Glutamatergic neuron (in vitro differentiated cells): ENCODE results near the gene CHRDL1. TPM values are rescaled to one million over a fixed set of nuclear protein-coding genes. Genes with fewer than 3 reads are reported as not detected.
A peak's percentile ranks its signal among the peaks of the same experiment; 100 is the strongest.

Source experiments
- DNase-seq: peaks from one replicate; pipeline ENCODE4 v3.0.0; 2022
- H3K27ac Mint-ChIP-seq: one replicate; pipeline ENCODE4 v1.8.0; 2020; ENCODE audit warnings: mild to moderate bottlenecking, mixed read lengths, inconsistent platforms; ENCODE audit not compliant: unreplicated experiment
- H3K27me3 Mint-ChIP-seq: one replicate; pipeline ENCODE4 v1.8.0; 2020; ENCODE audit warnings: mild to moderate bottlenecking, moderate library complexity, mixed read lengths, inconsistent platforms; ENCODE audit not compliant: unreplicated experiment
- H3K36me3 Mint-ChIP-seq: one replicate; pipeline ENCODE4 v1.8.0; 2020; ENCODE audit warnings: mild to moderate bottlenecking, mixed read lengths, inconsistent platforms; ENCODE audit not compliant: unreplicated experiment
- H3K4me1 Mint-ChIP-seq: one replicate; pipeline ENCODE4 v1.8.0; 2020; ENCODE audit warnings: mild to moderate bottlenecking, low read depth, mixed read lengths, inconsistent platforms; ENCODE audit not compliant: unreplicated experiment
- H3K4me3 Mint-ChIP-seq: one replicate; pipeline ENCODE4 v1.8.0; 2020; ENCODE audit warnings: mild to moderate bottlenecking, mixed read lengths, inconsistent platforms; ENCODE audit not compliant: unreplicated experiment
- H3K9me3 Mint-ChIP-seq: one replicate; pipeline ENCODE4 v1.8.0; 2020; ENCODE audit warnings: mild to moderate bottlenecking, moderate library complexity, mixed read lengths, inconsistent platforms; ENCODE audit not compliant: unreplicated experiment
- CTCF ChIP-seq: fragments of 200-600 bp; sonication (generic); IDR thresholded peaks from one replicate; pipeline ENCODE4 v1.5.0; 2021; ENCODE audit not compliant: partially characterized antibody, unreplicated experiment
- total RNA-seq: library from RNA; stranded (reverse); fragmentation: NEBNext Ultra II Directional; extraction: Animal tissue kit (Norgen Biotek cat#: 25700); gene quantifications from one replicate; pipeline ENCODE4 v1.2.1, GENCODE V29; 2021; ENCODE audit not compliant: unreplicated experiment

Gene CHRDL1
- total RNA-seq, 1 donor from 2014 or later, result 38.2 TPM

GRCh38 chrX:110691446-110691845, 104.2 kb downstream of the CHRDL1 start:
- no peaks in the 10 kb centered on the region for H3K27me3 Mint-ChIP-seq
- H3K4me1 Mint-ChIP-seq, result no peaks in the 10 kb centered on the region
- no peaks in the 10 kb centered on the region for H3K9me3 Mint-ChIP-seq
- no peak for TF ChIP-seq CTCF
- DNase-seq, result no peak
- H3K27ac Mint-ChIP-seq, result no peak overlapping the region
- H3K36me3 Mint-ChIP-seq, result no peaks in the 10 kb centered on the region
- H3K4me3 Mint-ChIP-seq, result no peak overlapping the region

- H3K27me3 Mint-ChIP-seq, result no peaks in the 10 kb centered on the region
- H3K4me3 Mint-ChIP-seq, result no peak overlapping the region
- no peaks in the 10 kb centered on the region for H3K9me3 Mint-ChIP-seq
- DNase-seq, result no peak
- TF ChIP-seq CTCF, result no peak
- H3K4me1 Mint-ChIP-seq, result no peaks in the 10 kb centered on the region
- no peaks in the 10 kb centered on the region for H3K36me3 Mint-ChIP-seq
- H3K27ac Mint-ChIP-seq, result no peak overlapping the region
These were observed 111.0 kb downstream of the CHRDL1 start for GRCh38 chrX:110684653-110685052.

GRCh38 chrX:110683925-110684324, 111.7 kb downstream of the CHRDL1 start:
- Mint-ChIP-seq H3K27ac (no peak overlapping the region), H3K4me3 (no peak overlapping the region), H3K9me3 (no peaks in the 10 kb centered on the region), H3K36me3 (no peaks in the 10 kb centered on the region), H3K27me3 (no peaks in the 10 kb centered on the region), H3K4me1 (peaks cover under 1% of the 10 kb centered on the region)
- DNase-seq, result no peak
- no peak for TF ChIP-seq CTCF

GRCh38 chrX:110678591-110678990, 117.0 kb downstream of the CHRDL1 start:
- Mint-ChIP-seq H3K4me1 (peaks cover 8% of the 10 kb centered on the region), H3K36me3 (no peaks in the 10 kb centered on the region), H3K27ac (peak overlapping the region; percentile 59), H3K27me3 (no peaks in the 10 kb centered on the region), H3K4me3 (no peak overlapping the region), H3K9me3 (no peaks in the 10 kb centered on the region)
- no peak for DNase-seq
- TF ChIP-seq CTCF, result no peak

GRCh38 chrX:110675886-110676285, 119.7 kb downstream of the CHRDL1 start:
- H3K27ac Mint-ChIP-seq, result no peak overlapping the region

More at GRCh38 chrX:110675886-110676285, 119.7 kb downstream of the CHRDL1 start:
- TF ChIP-seq CTCF, result no peak
- Mint-ChIP-seq H3K27me3 (peaks cover 1% of the 10 kb centered on the region), H3K9me3 (no peaks in the 10 kb centered on the region), H3K4me1 (peaks cover 8% of the 10 kb centered on the region), H3K4me3 (no peak overlapping the region), H3K36me3 (no peaks in the 10 kb centered on the region)
- no peak for DNase-seq
